Activated B cell treated with CpG ODN at 0.5 μM for 24 hours (primary cell): ENCODE data around the gene WNT7A. TPM values are rescaled to one million over a fixed set of nuclear protein-coding genes. Genes with fewer than 3 reads are reported as not detected.

ENCODE experiments used
- ATAC-seq: fragments of 200-7000 bp; cut with Tn5 transposase; one replicate; pipeline ENCODE4 v1.10.0; 2021; ENCODE audit warnings: low read depth, mild to moderate bottlenecking, moderate library complexity
- CTCF ChIA-PET: fragments of 350-600 bp; sonication (Branson Sonifier 250); formaldehyde crosslinking; loops from one replicate; lab custom pipeline; 2021; ENCODE audit warnings: antibody characterized with exemption; lab: Charles Lee
- POLR2A ChIA-PET: fragments of 350-600 bp; sonication (Branson Sonifier 250); formaldehyde crosslinking; loops from one replicate; lab custom pipeline; 2021; ENCODE audit warnings: antibody characterized with exemption; lab: Charles Lee
- DNase-seq: peaks from one replicate; pipeline ENCODE4 v3.0.0; 2022
- H3K27ac Mint-ChIP-seq: one replicate; pipeline ENCODE4 v1.8.0; 2020; ENCODE audit warnings: mixed read lengths
- H3K27me3 Mint-ChIP-seq: one replicate; pipeline ENCODE4 v1.8.0; 2021; ENCODE audit warnings: mixed read lengths
- H3K36me3 Mint-ChIP-seq: one replicate; pipeline ENCODE4 v1.8.0; 2021; ENCODE audit warnings: low read depth, mixed read lengths
- H3K4me1 Mint-ChIP-seq: one replicate; pipeline ENCODE4 v1.8.0; 2021; ENCODE audit warnings: mixed read lengths
- H3K4me3 Mint-ChIP-seq: one replicate; pipeline ENCODE4 v1.8.0; 2020; ENCODE audit warnings: mild to moderate bottlenecking, mixed read lengths
- H3K9me3 Mint-ChIP-seq: one replicate; pipeline ENCODE4 v1.8.0; 2020; ENCODE audit warnings: mixed read lengths
- CTCF ChIP-seq: fragments of 200-600 bp; IDR thresholded peaks from one replicate; pipeline ENCODE4 v1.8.0; 2022; ENCODE audit warnings: antibody characterized with exemption, mild to moderate bottlenecking
- intact Hi-C: fragments of 100-400 bp; cut with micrococcal nuclease; formaldehyde crosslinking; loops from one replicate; pipeline ENCODE4 v1.15.1; 2024
- total RNA-seq: library from RNA; stranded (reverse); gene quantifications from 2 replicates; pipeline ENCODE4 v1.2.3, GENCODE V29; 2022

Gene WNT7A
- total RNA-seq, 1 donor from 2014 or later, result not detected

GRCh38 chr3:13894807-13895154 is 14.9 kb upstream of the WNT7A start:
- Mint-ChIP-seq H3K27ac (peak overlapping the region; percentile 27), H3K27me3 (peaks cover 5% of the 10 kb centered on the region), H3K36me3 (no peaks in the 10 kb centered on the region), H3K4me1 (peaks cover 42% of the 10 kb centered on the region), H3K9me3 (no peaks in the 10 kb centered on the region), H3K4me3 (peak overlapping the region; percentile 89)
- no peak for TF ChIP-seq CTCF
- ChIA-PET POLR2A (interaction anchor here (0.7 to 1.6 kb wide), 2 partner anchors 284 to 651 kb away, joined by 3 to 4 read pairs; partner anchors contain the start of genes LSM3 and XPC), CTCF (no interaction called here)
- ATAC-seq (no peak), DNase-seq (no peak)
- intact Hi-C loops, result loop anchor here (1.0 to 5.0 kb wide), 3 partner anchors 284 to 508 kb away; partner anchors contain the start of genes LSM3, SLC6A6 and XPC

- ChIA-PET POLR2A (interaction anchor here (0.7 to 1.6 kb wide), 2 partner anchors 284 to 651 kb away, joined by 3 to 4 read pairs; partner anchors contain the start of genes LSM3 and XPC), CTCF (no interaction called here)
- H3K4me1 Mint-ChIP-seq, result peaks cover 42% of the 10 kb centered on the region
- H3K36me3 Mint-ChIP-seq, result no peaks in the 10 kb centered on the region
- intact Hi-C loops, result no loop called here
- H3K4me3 Mint-ChIP-seq, result peak overlapping the region; percentile 89
- H3K27ac Mint-ChIP-seq, result no peak overlapping the region
- H3K27me3 Mint-ChIP-seq, result peaks cover 2% of the 10 kb centered on the region
- H3K9me3 Mint-ChIP-seq, result no peaks in the 10 kb centered on the region
- ATAC-seq (no peak), DNase-seq (no peak)
- no peak for TF ChIP-seq CTCF
Measured at GRCh38 chr3:13894096-13894806, 14.4 kb upstream of the WNT7A start.

- peaks cover 34% of the 10 kb centered on the region for H3K4me1 Mint-ChIP-seq
- no peaks in the 10 kb centered on the region for H3K36me3 Mint-ChIP-seq
- H3K9me3 Mint-ChIP-seq, result no peaks in the 10 kb centered on the region
- intact Hi-C loops, result no loop called here
- DNase-seq (no peak), ATAC-seq (no peak)
- H3K27me3 Mint-ChIP-seq, result peaks cover 2% of the 10 kb centered on the region
- ChIA-PET POLR2A (no interaction called here), CTCF (no interaction called here)
- TF ChIP-seq CTCF, result no peak
- H3K4me3 Mint-ChIP-seq, result no peak overlapping the region
- no peak overlapping the region for H3K27ac Mint-ChIP-seq
Measured at GRCh38 chr3:13892304-13892703, 12.4 kb upstream of the WNT7A start.

- Mint-ChIP-seq H3K36me3 (no peaks in the 10 kb centered on the region), H3K27me3 (peaks cover 4% of the 10 kb centered on the region), H3K27ac (no peak overlapping the region), H3K9me3 (no peaks in the 10 kb centered on the region), H3K4me1 (peaks cover 28% of the 10 kb centered on the region), H3K4me3 (no peak overlapping the region)
- DNase-seq (no peak), ATAC-seq (no peak)
- ChIA-PET CTCF (no interaction called here), POLR2A (no interaction called here)
- intact Hi-C loops, result no loop called here
- TF ChIP-seq CTCF, result no peak
Measured at GRCh38 chr3:13891492-13892073, 11.7 kb upstream of the WNT7A start.

- H3K27ac Mint-ChIP-seq, result no peak overlapping the region
- ChIA-PET CTCF (no interaction called here), POLR2A (interaction anchor here (1.0 kb wide), 1 partner anchor 287 kb away, joined by 4 read pairs; the partner anchor contains the start of genes LSM3 and XPC)
- no peak for TF ChIP-seq CTCF
- DNase-seq (no peak), ATAC-seq (no peak)
- intact Hi-C loops, result no loop called here
- peaks cover 4% of the 10 kb centered on the region for H3K27me3 Mint-ChIP-seq
- H3K4me1 Mint-ChIP-seq, result peaks cover 24% of the 10 kb centered on the region
- H3K36me3 Mint-ChIP-seq, result no peaks in the 10 kb centered on the region
- H3K9me3 Mint-ChIP-seq, result no peaks in the 10 kb centered on the region
- no peak overlapping the region for H3K4me3 Mint-ChIP-seq
Measured at GRCh38 chr3:13891017-13891392, 11.1 kb upstream of the WNT7A start.
